Putamen (tissue), 1 donor: ENCODE measurements around the gene NCOA1.
"Not testable (repeated sequence)": the region's sequence is repeated elsewhere in the genome, so short reads cannot be mapped to it uniquely, and the experiment has no call there.

Experiments used
- DNase-seq: peaks from one replicate; pipeline ENCODE4 v3.0.0-alpha.2; 2016; ENCODE audit warnings: low spot score

NCOA1 gene

GRCh38 chr2:24792874-24793760, 302.1 kb downstream of the NCOA1 start, which contains the start of the genes CENPO and PTRHD1:
TSS of gene CENPO (plus strand) at chr2:24793425. CDS start at chr2:24793920, 495 bp downstream.
TSS of gene PTRHD1 (minus strand) at chr2:24793391. CDS start at chr2:24793377, 14 bp downstream.
- DNase-seq: peak; percentile 96

GRCh38 chr2:24793761-24794435, 302.8 kb downstream of the NCOA1 start:
- no peak for DNase-seq

- no peak for DNase-seq
These were observed 306.6 kb downstream of the NCOA1 start for GRCh38 chr2:24797644-24798043.

- not testable (repeated sequence) for DNase-seq
These were observed 309.4 kb downstream of the NCOA1 start for GRCh38 chr2:24800487-24800886.

- not testable (repeated sequence) for DNase-seq
These were observed 315.0 kb downstream of the NCOA1 start for GRCh38 chr2:24805811-24806660.

GRCh38 chr2:24806661-24807036, 315.6 kb downstream of the NCOA1 start:
- no peak for DNase-seq

- no peak for DNase-seq
These were observed 318.4 kb downstream of the NCOA1 start for GRCh38 chr2:24809316-24810007.

GRCh38 chr2:24813691-24814137, 322.7 kb downstream of the NCOA1 start:
- DNase-seq: no peak

- no peak for DNase-seq
These were observed 323.5 kb downstream of the NCOA1 start for GRCh38 chr2:24814516-24814915.

- no peak for DNase-seq
These were observed 324.1 kb downstream of the NCOA1 start for GRCh38 chr2:24815171-24815570.

GRCh38 chr2:24816404-24816803, 325.4 kb downstream of the NCOA1 start:
- DNase-seq: no peak

- DNase-seq: no peak
These were observed 325.8 kb downstream of the NCOA1 start for GRCh38 chr2:24816884-24817283.

- DNase-seq: no peak
These were observed 327.7 kb downstream of the NCOA1 start for GRCh38 chr2:24818721-24819167.

- DNase-seq: no peak
These were observed 328.6 kb downstream of the NCOA1 start for GRCh38 chr2:24819442-24820174.

GRCh38 chr2:24820175-24820513, 329.1 kb downstream of the NCOA1 start:
- DNase-seq: no peak
